Astrocyte (in vitro differentiated cells and primary cell): ENCODE results near the gene IL3RA. TPM values are rescaled to one million over a fixed set of nuclear protein-coding genes. Genes with fewer than 3 reads are reported as not detected.
A peak's percentile ranks its signal among the peaks of the same experiment; 100 is the strongest.

Source experiments
- DNase-seq: peaks from one replicate; pipeline ENCODE4 v3.0.0-alpha.2; 2010; ENCODE audit warnings: low read depth
- FAIRE-seq: peaks from 2 replicates; lab custom pipeline; 2011; peaks lifted over from hg19 to GRCh38; lab: Jason Lieb, UNC
- H2AFZ ChIP-seq: 2 replicates; pipeline ENCODE4 v1.6.0; 2012; ENCODE audit warnings: low read depth, low read length, inconsistent platforms
- H3K27ac ChIP-seq: 2 replicates; pipeline ENCODE4 v1.5.1; 2011; ENCODE audit warnings: low read depth, low read length, inconsistent platforms
- H3K27me3 ChIP-seq: 2 replicates; pipeline ENCODE4 v1.6.0; 2011; ENCODE audit warnings: low read length, inconsistent platforms; ENCODE audit not compliant: insufficient read depth
- H3K36me3 ChIP-seq: 2 replicates; pipeline ENCODE4 v1.5.1; 2011; ENCODE audit warnings: low read length, inconsistent platforms; ENCODE audit not compliant: insufficient read depth
- H3K4me1 ChIP-seq: 2 replicates; pipeline ENCODE4 v1.5.1; 2011; ENCODE audit warnings: low read length, inconsistent platforms; ENCODE audit not compliant: insufficient read depth
- H3K4me2 ChIP-seq: 2 replicates; pipeline ENCODE4 v1.6.0; 2012; ENCODE audit warnings: low read length, inconsistent platforms
- H3K4me3 ChIP-seq: 2 replicates; pipeline ENCODE4 v1.5.1; 2011; ENCODE audit warnings: low read depth, mild to moderate bottlenecking, low read length, inconsistent platforms; ENCODE audit not compliant: insufficient read depth
- H3K79me2 ChIP-seq: 2 replicates; pipeline ENCODE4 v1.6.0; 2012; ENCODE audit warnings: mild to moderate bottlenecking, low read length, inconsistent platforms; ENCODE audit not compliant: insufficient read depth
- H3K9ac ChIP-seq: 2 replicates; pipeline ENCODE4 v1.6.0; 2012; ENCODE audit warnings: mild to moderate bottlenecking, low read length, inconsistent platforms
- H3K9me3 ChIP-seq: 2 replicates; pipeline ENCODE4 v1.5.1; 2012; ENCODE audit warnings: low read depth, mild to moderate bottlenecking, low read length, inconsistent platforms; ENCODE audit not compliant: insufficient read depth
- H4K20me1 ChIP-seq: 2 replicates; pipeline ENCODE4 v1.6.0; 2012; ENCODE audit warnings: low read length, inconsistent platforms; ENCODE audit not compliant: insufficient read depth
- H3K27ac Mint-ChIP-seq: one replicate; pipeline ENCODE4 v1.8.0; 2021; ENCODE audit warnings: mild to moderate bottlenecking, mixed read lengths; ENCODE audit not compliant: unreplicated experiment
- H3K27me3 Mint-ChIP-seq: one replicate; pipeline ENCODE4 v1.8.0; 2021; ENCODE audit warnings: low read depth, mixed read lengths; ENCODE audit not compliant: unreplicated experiment
- H3K36me3 Mint-ChIP-seq: one replicate; pipeline ENCODE4 v1.8.0; 2021; ENCODE audit warnings: low read depth, mixed read lengths; ENCODE audit not compliant: unreplicated experiment
- H3K4me1 Mint-ChIP-seq: one replicate; pipeline ENCODE4 v1.8.0; 2021; ENCODE audit warnings: low read depth, mixed read lengths; ENCODE audit not compliant: unreplicated experiment
- H3K4me3 Mint-ChIP-seq: one replicate; pipeline ENCODE4 v1.8.0; 2021; ENCODE audit warnings: mild to moderate bottlenecking, moderate library complexity, mixed read lengths; ENCODE audit not compliant: unreplicated experiment
- H3K9me3 Mint-ChIP-seq: one replicate; pipeline ENCODE4 v1.8.0; 2021; ENCODE audit warnings: mild to moderate bottlenecking, mixed read lengths; ENCODE audit not compliant: unreplicated experiment
- EZH2 ChIP-seq: IDR thresholded peaks from 2 replicates; pipeline ENCODE4 v1.6.1; 2012; ENCODE audit warnings: mild to moderate bottlenecking, low read length, inconsistent platforms; ENCODE audit not compliant: insufficient read depth
- total RNA-seq: library from RNA; stranded (reverse); gene quantifications from 2 replicates; pipeline ENCODE4 v1.2.1, GENCODE V29; 2021
- TF ChIP-seq, protein P1 (sequence below): IDR thresholded peaks from 2 replicates; pipeline ENCODE4 v1.5.1; 2011; ENCODE audit warnings: low read depth, mild to moderate bottlenecking, inconsistent platforms, low read length, moderate library complexity; ENCODE audit not compliant: insufficient read depth

The IL3RA gene
- total RNA-seq, 1 donor from 2014 or later, result not detected

DNA sequence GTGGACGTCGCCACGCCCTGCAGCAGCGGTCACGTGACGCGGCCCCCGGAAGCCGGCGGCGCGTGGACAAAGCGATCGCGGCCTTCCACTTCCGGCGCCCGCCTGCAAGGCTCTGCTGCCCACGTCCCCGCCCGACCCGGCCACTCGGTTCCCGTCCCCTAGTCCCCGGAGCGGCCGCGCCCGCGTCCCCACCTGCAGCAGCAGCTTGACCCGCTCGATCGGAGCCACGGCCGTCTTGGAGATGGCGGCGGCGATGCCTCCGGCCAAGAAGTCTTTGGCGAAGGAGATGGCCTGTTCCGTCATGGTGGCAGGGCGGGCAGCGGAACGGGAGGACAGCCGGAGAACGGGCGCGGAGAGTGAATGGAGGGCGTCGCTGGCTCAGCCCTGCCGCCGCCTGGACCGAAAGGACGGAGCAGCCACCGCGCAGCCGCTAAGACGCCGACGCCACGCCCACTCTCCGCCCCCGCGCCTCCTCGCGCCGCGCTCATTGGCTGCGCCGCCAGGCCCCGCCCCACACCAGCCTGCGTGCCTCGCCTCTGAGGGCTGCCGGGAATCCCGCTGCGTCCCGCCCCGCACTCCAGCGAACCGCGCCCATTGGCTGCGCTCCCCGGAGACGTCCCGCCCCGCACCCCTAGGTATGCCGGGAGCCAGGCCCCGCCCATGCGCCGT is 55.3 kb downstream of the IL3RA start, which contains the start of gene SLC25A6:
SLC25A6 (minus strand) TSS at position 407 of the 669 bp plus-strand sequence; CDS start at position 303, 104 bp downstream.
- H4K20me1 ChIP-seq, result peaks cover 68% of the 10 kb centered on the region
- peaks cover 26% of the 10 kb centered on the region for H3K36me3 Mint-ChIP-seq
- TF ChIP-seq, protein P1, sequence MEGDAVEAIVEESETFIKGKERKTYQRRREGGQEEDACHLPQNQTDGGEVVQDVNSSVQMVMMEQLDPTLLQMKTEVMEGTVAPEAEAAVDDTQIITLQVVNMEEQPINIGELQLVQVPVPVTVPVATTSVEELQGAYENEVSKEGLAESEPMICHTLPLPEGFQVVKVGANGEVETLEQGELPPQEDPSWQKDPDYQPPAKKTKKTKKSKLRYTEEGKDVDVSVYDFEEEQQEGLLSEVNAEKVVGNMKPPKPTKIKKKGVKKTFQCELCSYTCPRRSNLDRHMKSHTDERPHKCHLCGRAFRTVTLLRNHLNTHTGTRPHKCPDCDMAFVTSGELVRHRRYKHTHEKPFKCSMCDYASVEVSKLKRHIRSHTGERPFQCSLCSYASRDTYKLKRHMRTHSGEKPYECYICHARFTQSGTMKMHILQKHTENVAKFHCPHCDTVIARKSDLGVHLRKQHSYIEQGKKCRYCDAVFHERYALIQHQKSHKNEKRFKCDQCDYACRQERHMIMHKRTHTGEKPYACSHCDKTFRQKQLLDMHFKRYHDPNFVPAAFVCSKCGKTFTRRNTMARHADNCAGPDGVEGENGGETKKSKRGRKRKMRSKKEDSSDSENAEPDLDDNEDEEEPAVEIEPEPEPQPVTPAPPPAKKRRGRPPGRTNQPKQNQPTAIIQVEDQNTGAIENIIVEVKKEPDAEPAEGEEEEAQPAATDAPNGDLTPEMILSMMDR, result no peak
- no peak for TF ChIP-seq EZH2
- H3K27me3 ChIP-seq, result no peaks in the 10 kb centered on the region
- no peaks in the 10 kb centered on the region for H3K9me3 ChIP-seq
- peak within 1 kb of the TSS; percentile 93 for H3K4me2 ChIP-seq
- peak within 1 kb of the TSS; percentile 87 for H3K27ac Mint-ChIP-seq
- DNase-seq (peak; percentile 86), FAIRE-seq (peak; percentile 32)
- peak within 1 kb of the TSS; percentile 100 for H3K9ac ChIP-seq
- peak within 1 kb of the TSS; percentile 98 for H3K27ac ChIP-seq
- peaks cover 88% of the 10 kb centered on the region for H3K79me2 ChIP-seq
- peak within 1 kb of the TSS; percentile 95 for H3K4me3 Mint-ChIP-seq
- peak within 1 kb of the TSS; percentile 98 for H3K4me3 ChIP-seq
- peaks cover 20% of the 10 kb centered on the region for H3K4me1 Mint-ChIP-seq
- peaks cover 28% of the 10 kb centered on the region for H3K36me3 ChIP-seq
- H3K27me3 Mint-ChIP-seq, result no peaks in the 10 kb centered on the region
- H2AFZ ChIP-seq, result peak within 1 kb of the TSS; percentile 83
- H3K4me1 ChIP-seq, result peaks cover 13% of the 10 kb centered on the region
- no peaks in the 10 kb centered on the region for H3K9me3 Mint-ChIP-seq

DNA sequence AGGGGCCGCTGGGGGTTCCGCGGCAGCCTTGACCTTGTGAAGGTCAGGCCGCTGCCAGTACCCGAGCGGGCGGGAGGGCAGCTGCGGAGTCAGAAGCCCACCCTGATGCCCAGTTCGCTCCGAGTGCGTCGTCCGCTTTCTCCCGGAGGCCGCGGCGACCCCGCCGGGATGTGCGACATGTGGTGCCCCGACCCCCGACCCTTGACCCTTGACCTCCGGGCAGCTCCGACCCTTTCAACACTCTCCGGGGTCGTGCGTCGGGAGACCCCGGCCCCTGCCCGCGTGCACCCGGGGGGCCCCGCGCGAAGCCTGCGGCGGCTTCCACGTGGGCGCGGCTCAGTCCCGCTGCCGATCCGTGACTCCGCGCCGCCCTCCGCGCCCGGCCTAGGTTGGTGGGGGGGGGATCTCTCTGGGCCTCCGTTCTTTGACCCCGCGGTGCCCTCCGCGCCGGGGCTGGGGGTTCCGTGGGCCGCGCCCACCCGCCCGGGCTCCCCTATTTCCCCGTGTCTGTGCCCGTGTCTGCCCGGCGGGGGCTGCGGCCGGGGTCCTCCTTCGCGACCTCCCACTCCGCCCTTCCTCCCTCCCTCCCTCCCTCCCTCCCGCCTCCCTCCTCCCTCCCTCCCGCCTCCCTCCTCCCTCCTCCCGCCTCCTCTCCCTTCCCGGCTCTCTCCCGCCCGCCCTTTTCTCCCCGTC is 55.9 kb downstream of the IL3RA start:
- peak overlapping the region; percentile 100 for H3K9ac ChIP-seq
- peak overlapping the region; percentile 98 for H3K4me3 ChIP-seq
- H3K4me1 Mint-ChIP-seq, result peaks cover 19% of the 10 kb centered on the region
- H4K20me1 ChIP-seq, result peaks cover 63% of the 10 kb centered on the region
- DNase-seq, result peak; percentile 51
- peak overlapping the region; percentile 93 for H3K4me2 ChIP-seq
- peak overlapping the region; percentile 82 for H3K27ac ChIP-seq
- H3K4me3 Mint-ChIP-seq, result peak overlapping the region; percentile 95
- FAIRE-seq, result no peak
- H3K36me3 ChIP-seq, result peaks cover 27% of the 10 kb centered on the region
- peaks cover 13% of the 10 kb centered on the region for H3K4me1 ChIP-seq
- H3K9me3 ChIP-seq, result no peaks in the 10 kb centered on the region
- peak overlapping the region; percentile 47 for H3K27ac Mint-ChIP-seq
- no peaks in the 10 kb centered on the region for H3K9me3 Mint-ChIP-seq
- no peaks in the 10 kb centered on the region for H3K27me3 Mint-ChIP-seq
- H3K79me2 ChIP-seq, result peaks cover 81% of the 10 kb centered on the region
- TF ChIP-seq EZH2, result no peak
- TF ChIP-seq, protein P1, result no peak
- peak overlapping the region; percentile 60 for H2AFZ ChIP-seq
- peaks cover 26% of the 10 kb centered on the region for H3K36me3 Mint-ChIP-seq
- no peaks in the 10 kb centered on the region for H3K27me3 ChIP-seq
